Left cardiac atrium (tissue), 4 donors: Measurements from ENCODE around the gene TMEM176A. TPM values are rescaled to one million over a fixed set of nuclear protein-coding genes. Genes with fewer than 3 reads are reported as not detected.
A peak's percentile ranks its signal among the peaks of the same experiment; 100 is the strongest.

ENCODE experiments used
- ATAC-seq, 2 donors: fragments of 200-7000 bp; cut with Tn5 transposase; one replicate each; pipeline ENCODE4 v1.9.1; 2020; ENCODE audit warnings: mild to moderate bottlenecking in 2 of 2, moderate library complexity in 2 of 2
- DNase-seq: peaks from one replicate; pipeline ENCODE4 v3.0.0-alpha.2; 2020
- intact Hi-C, 2 donors: fragments of 100-400 bp; cut with DNase I; formaldehyde crosslinking; loops; one replicate each; pipeline versions ENCODE4 v1.14.1 to v1.15.1; 2022 to 2023
- total RNA-seq, 2 donors: library from RNA; stranded (reverse); fragmentation: NEBNext Ultra II Directional; extraction: Animal tissue kit (Norgen Biotek cat#: 25700); gene quantifications; one replicate each; pipeline ENCODE4 v1.2.1, GENCODE V29; 2021
- donor health status: DM: no; HTN: yes; CAD: no.
- donor health status: DM: no; HTN: yes; CAD: no; lungs with severe emphysema.
- donor health status: DM: yes; HTN: yes; CAD: no.
- donor health status: Dilated cardiomyopathy.

The TMEM176A gene
- total RNA-seq, 2 donors from 2014 or later: 92.1 to 110 TPM

GRCh38 chr7:150784120-150784736 is 16.3 kb upstream of the TMEM176A start:
- DNase-seq: no peak
- intact Hi-C loops: loop anchor here in 1 of 2 donors (5.0 kb wide), 1 partner anchor 93 kb away; no protein-coding TSS in a partner anchor

GRCh38 chr7:150784954-150785353 is 15.6 kb upstream of the TMEM176A start:
- intact Hi-C loops: loop anchor here in 1 of 2 donors (5.0 kb wide), 1 partner anchor 92 kb away; no protein-coding TSS in a partner anchor
- peak; percentile 8 to 50 for ATAC-seq
- DNase-seq: no peak

More at GRCh38 chr7:150784120-150784736, 16.3 kb upstream of the TMEM176A start:
- ATAC-seq: peak in 1 of 2 donors; percentile 5

- intact Hi-C loops: no loop called here
- ATAC-seq (peak; percentile 46 to 51), DNase-seq (no peak)
These were observed 13.0 kb upstream of the TMEM176A start for GRCh38 chr7:150787321-150788281.

- ATAC-seq (peak; percentile 70 to 77), DNase-seq (peak; percentile 86)
- intact Hi-C loops: no loop called here
These were observed 11.9 kb upstream of the TMEM176A start for GRCh38 chr7:150788474-150789269.

GRCh38 chr7:150790416-150791075 is 10.0 kb upstream of the TMEM176A start:
- intact Hi-C loops: no loop called here
- no peak for ATAC-seq

GRCh38 chr7:150791304-150791703 is 9.3 kb upstream of the TMEM176A start:
- DNase-seq: no peak
- intact Hi-C loops: no loop called here
- ATAC-seq: no peak

More at GRCh38 chr7:150790416-150791075, 10.0 kb upstream of the TMEM176A start:
- no peak for DNase-seq

GRCh38 chr7:150791746-150792452 is 8.7 kb upstream of the TMEM176A start:
- intact Hi-C loops: no loop called here
- ATAC-seq (peak; percentile 26 to 42), DNase-seq (no peak)

- intact Hi-C loops: no loop called here
- ATAC-seq (no peak), DNase-seq (no peak)
These were observed 6.9 kb upstream of the TMEM176A start for GRCh38 chr7:150793569-150794238.

GRCh38 chr7:150797661-150798060 is 2.9 kb upstream of the TMEM176A start:
- intact Hi-C loops: no loop called here
- ATAC-seq (no peak), DNase-seq (no peak)

GRCh38 chr7:150799156-150799555 is 1.4 kb upstream of the TMEM176A start:
- ATAC-seq (no peak), DNase-seq (no peak)
- intact Hi-C loops: no loop called here

GRCh38 chr7:150799741-150800580 is 608 bp upstream of the TMEM176A start, which contains the start of gene TMEM176B:
Gene TMEM176B, minus strand, starts transcription at chr7:150800364. Its CDS starts 3,795 bp downstream, at chr7:150796569.
- intact Hi-C loops: no loop called here
- DNase-seq: peak; percentile 82
- ATAC-seq: peak; percentile 88 to 89

GRCh38 chr7:150801242-150801945 is 825 bp downstream of the TMEM176A start:
- ATAC-seq (peak in 1 of 2 donors; percentile 13), DNase-seq (peak; percentile 31)
- intact Hi-C loops: no loop called here

- intact Hi-C loops: no loop called here
- ATAC-seq (no peak), DNase-seq (no peak)
These were observed 1.6 kb downstream of the TMEM176A start for GRCh38 chr7:150801946-150802771.

- ATAC-seq (peak; percentile 1 to 9), DNase-seq (peak; percentile 35)
- intact Hi-C loops: no loop called here
These were observed 2.7 kb downstream of the TMEM176A start for GRCh38 chr7:150803161-150803860.

GRCh38 chr7:150804802-150805201 is 4.2 kb downstream of the TMEM176A start:
- intact Hi-C loops: no loop called here
- ATAC-seq (no peak), DNase-seq (no peak)
